DND-41 (cell line): ENCODE measurements around the gene ARHGAP25.
"Not testable (repeated sequence)": the region's sequence is repeated elsewhere in the genome, so short reads cannot be mapped to it uniquely, and the experiment has no call there.

Experiments
- CTCF ChIP-seq: IDR thresholded peaks from 2 replicates; pipeline ENCODE4 v1.5.1; 2012; ENCODE audit warnings: borderline replicate concordance, low read length, moderate library complexity, mild to moderate bottlenecking; ENCODE audit not compliant: poor library complexity, severe bottlenecking; ENCODE audit errors: extremely low read depth
- EZH2 ChIP-seq: IDR thresholded peaks from 3 replicates; pipeline ENCODE4 v1.6.1; 2012; ENCODE audit warnings: borderline replicate concordance, low read depth, mild to moderate bottlenecking, moderate library complexity, low read length, inconsistent platforms; ENCODE audit not compliant: severe bottlenecking

GRCh38 chr2:68802161-68802560, 67.5 kb downstream of the ARHGAP25 start:
- TF ChIP-seq CTCF, EZH2: not testable (repeated sequence)
